HEK293 (cell line): Measurements from ENCODE around the gene EPHA2.

Experiments
- GLIS2 ChIP-seq: fragments of 450-650 bp; formaldehyde crosslinking; IDR thresholded peaks from 2 replicates; pipeline ENCODE4 v1.5.1; 2016; ENCODE audit warnings: missing biosample characterization, missing genetic modification characterization
- HOXA7 ChIP-seq: sonication (generic); formaldehyde crosslinking; IDR thresholded peaks from 2 replicates; pipeline ENCODE4 v1.8.1; 2022; ENCODE audit warnings: missing genetic modification reagents, borderline replicate concordance
- KLF10 ChIP-seq: fragments of 450-650 bp; IDR thresholded peaks from 2 replicates; pipeline ENCODE4 v1.5.1; 2018; ENCODE audit warnings: missing biosample characterization, mild to moderate bottlenecking, missing genetic modification characterization
- RBAK ChIP-seq: fragments of 450-650 bp; formaldehyde crosslinking; IDR thresholded peaks from 2 replicates; pipeline ENCODE4 v1.5.1; 2016; ENCODE audit warnings: missing biosample characterization, missing genetic modification characterization
- REPIN1 ChIP-seq: fragments of 450-650 bp; formaldehyde crosslinking; IDR thresholded peaks from 2 replicates; pipeline ENCODE4 v1.5.1; 2017; ENCODE audit warnings: missing biosample characterization, missing genetic modification characterization, low read depth
- ZFP41 ChIP-seq: fragments of 450-650 bp; formaldehyde crosslinking; IDR thresholded peaks from 2 replicates; pipeline ENCODE4 v1.5.1; 2016; ENCODE audit warnings: missing biosample characterization, missing genetic modification characterization, borderline replicate concordance
- ZNF138 ChIP-seq: fragments of 450-650 bp; formaldehyde crosslinking; IDR thresholded peaks from 2 replicates; pipeline ENCODE4 v1.5.1; 2016; ENCODE audit warnings: missing biosample characterization, missing genetic modification characterization, borderline replicate concordance
- ZNF140 ChIP-seq: fragments of 450-650 bp; formaldehyde crosslinking; IDR thresholded peaks from 2 replicates; pipeline ENCODE4 v1.5.1; 2016; ENCODE audit warnings: missing biosample characterization, missing genetic modification characterization
- ZNF174 ChIP-seq: fragments of 450-650 bp; formaldehyde crosslinking; IDR thresholded peaks from 2 replicates; pipeline ENCODE4 v1.5.0; 2017; ENCODE audit warnings: missing biosample characterization, mild to moderate bottlenecking, missing genetic modification characterization
- ZNF2 ChIP-seq: fragments of 450-650 bp; formaldehyde crosslinking; IDR thresholded peaks from 2 replicates; pipeline ENCODE4 v1.5.1; 2016; ENCODE audit warnings: missing biosample characterization, missing genetic modification characterization
- ZNF223 ChIP-seq: fragments of 450-650 bp; formaldehyde crosslinking; IDR thresholded peaks from 2 replicates; pipeline ENCODE4 v1.5.1; 2016; ENCODE audit warnings: missing biosample characterization, missing genetic modification characterization
- ZNF302 ChIP-seq: fragments of 450-650 bp; formaldehyde crosslinking; IDR thresholded peaks from 2 replicates; pipeline ENCODE4 v1.5.1; 2016; ENCODE audit warnings: missing biosample characterization, missing genetic modification characterization, low read depth
- ZNF350 ChIP-seq: fragments of 450-650 bp; formaldehyde crosslinking; IDR thresholded peaks from 2 replicates; pipeline ENCODE4 v1.5.0; 2017; ENCODE audit warnings: missing biosample characterization, mild to moderate bottlenecking, missing genetic modification characterization
- ZNF354C ChIP-seq: fragments of 450-650 bp; formaldehyde crosslinking; IDR thresholded peaks from 2 replicates; pipeline ENCODE4 v1.5.1; 2016; ENCODE audit warnings: missing biosample characterization, missing genetic modification characterization, low read depth, borderline replicate concordance
- ZNF48 ChIP-seq: fragments of 450-650 bp; formaldehyde crosslinking; IDR thresholded peaks from 2 replicates; pipeline ENCODE4 v1.5.1; 2016; ENCODE audit warnings: missing biosample characterization, missing genetic modification characterization
- ZNF555 ChIP-seq: fragments of 450-650 bp; formaldehyde crosslinking; conservative IDR thresholded peaks from 2 replicates; pipeline ENCODE4 v1.5.1; 2017; ENCODE audit warnings: missing biosample characterization, mild to moderate bottlenecking, missing genetic modification characterization, inconsistent platforms
- ZNF610 ChIP-seq: fragments of 450-650 bp; formaldehyde crosslinking; IDR thresholded peaks from 2 replicates; pipeline ENCODE4 v1.5.1; 2016; ENCODE audit warnings: missing biosample characterization, missing genetic modification characterization, borderline replicate concordance
- ZSCAN30 ChIP-seq: fragments of 450-650 bp; IDR thresholded peaks from 2 replicates; pipeline ENCODE4 v1.5.1; 2018; ENCODE audit warnings: missing biosample characterization, mild to moderate bottlenecking, missing genetic modification characterization, moderate library complexity
- ZXDB ChIP-seq: fragments of 450-650 bp; formaldehyde crosslinking; IDR thresholded peaks from 2 replicates; pipeline ENCODE4 v1.5.1; 2016; ENCODE audit warnings: missing biosample characterization, missing genetic modification characterization
- TF ChIP-seq, protein P1 (sequence below): fragments of 450-650 bp; formaldehyde crosslinking; IDR thresholded peaks from 2 replicates; pipeline ENCODE4 v1.5.1; 2016; ENCODE audit warnings: missing biosample characterization, missing genetic modification characterization
- TF ChIP-seq, protein P2 (sequence below): fragments of 450-650 bp; formaldehyde crosslinking; IDR thresholded peaks from 2 replicates; pipeline ENCODE4 v1.5.1; 2016; ENCODE audit warnings: missing biosample characterization, missing genetic modification characterization, low read depth
- TF ChIP-seq, protein P3 (sequence below): fragments of 450-650 bp; formaldehyde crosslinking; IDR thresholded peaks from 2 replicates; pipeline ENCODE4 v1.5.1; 2016; ENCODE audit warnings: missing biosample characterization, missing genetic modification characterization
- TF ChIP-seq, protein P4 (sequence below): fragments of 450-650 bp; formaldehyde crosslinking; IDR thresholded peaks from 2 replicates; pipeline ENCODE4 v1.5.1; 2016; ENCODE audit warnings: missing biosample characterization, missing genetic modification characterization
- TF ChIP-seq, protein P5 (sequence below): fragments of 450-650 bp; formaldehyde crosslinking; conservative IDR thresholded peaks from 2 replicates; pipeline ENCODE4 v1.5.1; 2016; ENCODE audit warnings: low read depth, missing biosample characterization, missing genetic modification characterization
- TF ChIP-seq, protein P6 (sequence below): fragments of 450-650 bp; formaldehyde crosslinking; IDR thresholded peaks from 2 replicates; pipeline ENCODE4 v1.5.1; 2016; ENCODE audit warnings: missing biosample characterization, missing genetic modification characterization
- TF ChIP-seq, protein P7 (sequence below): fragments of 450-650 bp; formaldehyde crosslinking; IDR thresholded peaks from 2 replicates; pipeline ENCODE4 v1.5.1; 2017; ENCODE audit warnings: missing biosample characterization, missing genetic modification characterization

EPHA2 gene

DNA sequence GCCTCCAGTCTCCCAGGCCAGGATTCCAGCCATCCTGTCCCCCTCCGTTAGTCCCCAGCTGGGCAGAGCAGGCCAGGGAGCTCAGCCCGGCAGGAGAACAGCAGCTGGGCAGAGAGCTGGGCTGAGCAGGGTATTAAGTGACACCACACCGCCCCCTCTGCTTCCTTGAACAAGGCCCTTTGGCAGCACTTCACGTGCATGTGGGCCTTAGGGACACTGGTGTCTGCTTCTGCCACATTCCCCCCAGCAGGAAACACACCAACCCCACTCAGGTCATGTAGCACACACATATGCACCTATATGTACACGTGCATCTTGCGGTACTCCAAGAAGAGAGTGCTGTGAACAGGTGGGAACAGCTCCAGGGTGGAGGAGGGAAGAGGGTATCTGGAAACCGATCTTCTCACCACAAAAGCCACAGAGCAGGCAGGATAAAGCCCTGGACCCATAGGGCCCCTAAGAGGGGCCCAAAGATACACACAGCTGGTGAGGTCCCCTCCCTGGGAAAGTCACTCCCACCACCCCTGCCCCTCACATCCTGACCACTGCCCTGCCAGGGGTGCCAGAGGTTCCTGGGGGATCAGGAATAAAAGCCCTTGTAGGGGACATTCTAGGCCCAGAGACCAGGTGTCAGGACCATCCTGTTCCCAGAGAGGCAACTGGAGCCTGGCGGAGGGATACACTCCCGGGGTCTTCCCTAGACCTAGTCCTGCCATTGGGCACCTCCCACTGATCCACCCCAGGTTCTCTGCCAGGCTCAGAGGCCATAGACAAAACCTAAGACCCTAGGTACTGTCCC, 4.5 kb downstream of the EPHA2 start (continued):
- no peak for TF ChIP-seq ZNF48 (tag by site-specific recombination)
- TF ChIP-seq, protein P1, sequence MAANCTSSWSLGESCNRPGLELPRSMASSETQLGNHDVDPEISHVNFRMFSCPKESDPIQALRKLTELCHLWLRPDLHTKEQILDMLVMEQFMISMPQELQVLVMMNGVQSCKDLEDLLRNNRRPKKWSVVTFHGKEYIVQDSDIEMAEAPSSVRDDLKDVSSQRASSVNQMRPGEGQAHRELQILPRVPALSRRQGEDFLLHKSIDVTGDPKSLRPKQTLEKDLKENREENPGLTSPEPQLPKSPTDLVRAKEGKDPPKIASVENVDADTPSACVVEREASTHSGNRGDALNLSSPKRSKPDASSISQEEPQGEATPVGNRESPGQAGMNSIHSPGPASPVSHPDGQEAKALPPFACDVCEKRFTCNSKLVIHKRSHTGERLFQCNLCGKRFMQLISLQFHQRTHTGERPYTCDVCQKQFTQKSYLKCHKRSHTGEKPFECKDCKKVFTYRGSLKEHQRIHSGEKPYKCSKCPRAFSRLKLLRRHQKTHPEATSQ = no peak
- TF ChIP-seq REPIN1 (tag by site-specific recombination) = no peak
- TF ChIP-seq HOXA7 (CRISPR knock-in tag) = no peak
- TF ChIP-seq, protein P2, sequence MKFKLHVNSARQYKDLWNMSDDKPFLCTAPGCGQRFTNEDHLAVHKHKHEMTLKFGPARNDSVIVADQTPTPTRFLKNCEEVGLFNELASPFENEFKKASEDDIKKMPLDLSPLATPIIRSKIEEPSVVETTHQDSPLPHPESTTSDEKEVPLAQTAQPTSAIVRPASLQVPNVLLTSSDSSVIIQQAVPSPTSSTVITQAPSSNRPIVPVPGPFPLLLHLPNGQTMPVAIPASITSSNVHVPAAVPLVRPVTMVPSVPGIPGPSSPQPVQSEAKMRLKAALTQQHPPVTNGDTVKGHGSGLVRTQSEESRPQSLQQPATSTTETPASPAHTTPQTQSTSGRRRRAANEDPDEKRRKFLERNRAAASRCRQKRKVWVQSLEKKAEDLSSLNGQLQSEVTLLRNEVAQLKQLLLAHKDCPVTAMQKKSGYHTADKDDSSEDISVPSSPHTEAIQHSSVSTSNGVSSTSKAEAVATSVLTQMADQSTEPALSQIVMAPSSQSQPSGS = no peak
- TF ChIP-seq KLF10 = no peak
- TF ChIP-seq, protein P3, sequence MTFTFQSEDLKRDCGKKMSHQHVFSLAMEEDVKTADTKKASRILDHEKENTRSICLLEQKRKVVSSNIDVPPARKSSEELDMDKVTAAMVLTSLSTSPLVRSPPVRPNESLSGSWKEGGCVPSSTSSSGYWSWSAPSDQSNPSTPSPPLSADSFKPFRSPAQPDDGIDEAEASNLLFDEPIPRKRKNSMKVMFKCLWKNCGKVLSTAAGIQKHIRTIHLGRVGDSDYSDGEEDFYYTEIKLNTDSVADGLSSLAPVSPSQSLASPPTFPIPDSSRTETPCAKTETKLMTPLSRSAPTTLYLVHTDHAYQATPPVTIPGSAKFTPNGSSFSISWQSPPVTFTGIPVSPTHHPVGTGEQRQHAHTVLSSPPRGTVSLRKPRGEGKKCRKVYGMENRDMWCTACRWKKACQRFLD (tag by site-specific recombination) = no peak
- no peak for TF ChIP-seq ZNF138 (tag by site-specific recombination)
- no peak for TF ChIP-seq ZNF140 (tag by site-specific recombination)
- TF ChIP-seq ZSCAN30 (tag by site-specific recombination) = no peak
- peak; percentile 54 for TF ChIP-seq ZXDB (tag by site-specific recombination)
- no peak for TF ChIP-seq ZNF302 (tag by site-specific recombination)
- no peak for TF ChIP-seq ZNF174 (tag by site-specific recombination)
- TF ChIP-seq RBAK = no peak
- no peak for TF ChIP-seq ZNF2 (tag by site-specific recombination)
- no peak for TF ChIP-seq ZNF610 (tag by site-specific recombination)
- no peak for TF ChIP-seq ZNF223 (tag by site-specific recombination)
- TF ChIP-seq, protein P4, sequence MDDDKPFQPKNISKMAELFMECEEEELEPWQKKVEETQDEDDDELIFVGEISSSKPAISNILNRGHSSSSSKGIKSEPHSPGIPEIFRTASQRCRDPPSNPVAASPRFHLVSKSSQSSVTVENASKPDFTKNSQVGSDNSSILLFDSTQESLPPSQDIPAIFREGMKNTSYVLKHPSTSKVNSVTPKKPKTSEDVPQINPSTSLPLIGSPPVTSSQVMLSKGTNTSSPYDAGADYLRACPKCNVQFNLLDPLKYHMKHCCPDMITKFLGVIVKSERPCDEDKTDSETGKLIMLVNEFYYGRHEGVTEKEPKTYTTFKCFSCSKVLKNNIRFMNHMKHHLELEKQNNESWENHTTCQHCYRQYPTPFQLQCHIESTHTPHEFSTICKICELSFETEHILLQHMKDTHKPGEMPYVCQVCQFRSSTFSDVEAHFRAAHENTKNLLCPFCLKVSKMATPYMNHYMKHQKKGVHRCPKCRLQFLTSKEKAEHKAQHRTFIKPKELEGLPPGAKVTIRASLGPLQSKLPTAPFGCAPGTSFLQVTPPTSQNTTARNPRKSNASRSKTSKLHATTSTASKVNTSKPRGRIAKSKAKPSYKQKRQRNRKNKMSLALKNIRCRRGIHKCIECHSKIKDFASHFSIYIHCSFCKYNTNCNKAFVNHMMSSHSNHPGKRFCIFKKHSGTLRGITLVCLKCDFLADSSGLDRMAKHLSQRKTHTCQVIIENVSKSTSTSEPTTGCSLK = no peak
- TF ChIP-seq ZFP41 (tag by site-specific recombination) = no peak
- TF ChIP-seq ZNF555 (tag by site-specific recombination) = no peak
- TF ChIP-seq, protein P5, sequence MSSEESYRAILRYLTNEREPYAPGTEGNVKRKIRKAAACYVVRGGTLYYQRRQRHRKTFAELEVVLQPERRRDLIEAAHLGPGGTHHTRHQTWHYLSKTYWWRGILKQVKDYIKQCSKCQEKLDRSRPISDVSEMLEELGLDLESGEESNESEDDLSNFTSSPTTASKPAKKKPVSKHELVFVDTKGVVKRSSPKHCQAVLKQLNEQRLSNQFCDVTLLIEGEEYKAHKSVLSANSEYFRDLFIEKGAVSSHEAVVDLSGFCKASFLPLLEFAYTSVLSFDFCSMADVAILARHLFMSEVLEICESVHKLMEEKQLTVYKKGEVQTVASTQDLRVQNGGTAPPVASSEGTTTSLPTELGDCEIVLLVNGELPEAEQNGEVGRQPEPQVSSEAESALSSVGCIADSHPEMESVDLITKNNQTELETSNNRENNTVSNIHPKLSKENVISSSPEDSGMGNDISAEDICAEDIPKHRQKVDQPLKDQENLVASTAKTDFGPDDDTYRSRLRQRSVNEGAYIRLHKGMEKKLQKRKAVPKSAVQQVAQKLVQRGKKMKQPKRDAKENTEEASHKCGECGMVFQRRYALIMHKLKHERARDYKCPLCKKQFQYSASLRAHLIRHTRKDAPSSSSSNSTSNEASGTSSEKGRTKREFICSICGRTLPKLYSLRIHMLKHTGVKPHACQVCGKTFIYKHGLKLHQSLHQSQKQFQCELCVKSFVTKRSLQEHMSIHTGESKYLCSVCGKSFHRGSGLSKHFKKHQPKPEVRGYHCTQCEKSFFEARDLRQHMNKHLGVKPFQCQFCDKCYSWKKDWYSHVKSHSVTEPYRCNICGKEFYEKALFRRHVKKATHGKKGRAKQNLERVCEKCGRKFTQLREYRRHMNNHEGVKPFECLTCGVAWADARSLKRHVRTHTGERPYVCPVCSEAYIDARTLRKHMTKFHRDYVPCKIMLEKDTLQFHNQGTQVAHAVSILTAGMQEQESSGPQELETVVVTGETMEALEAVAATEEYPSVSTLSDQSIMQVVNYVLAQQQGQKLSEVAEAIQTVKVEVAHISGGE (tag by site-specific recombination) = peak; percentile 24; the same call in 1 of the 2 replicates
- TF ChIP-seq ZNF354C (tag by site-specific recombination) = no peak
- TF ChIP-seq ZNF350 (tag by site-specific recombination) = no peak
- TF ChIP-seq, protein P6, sequence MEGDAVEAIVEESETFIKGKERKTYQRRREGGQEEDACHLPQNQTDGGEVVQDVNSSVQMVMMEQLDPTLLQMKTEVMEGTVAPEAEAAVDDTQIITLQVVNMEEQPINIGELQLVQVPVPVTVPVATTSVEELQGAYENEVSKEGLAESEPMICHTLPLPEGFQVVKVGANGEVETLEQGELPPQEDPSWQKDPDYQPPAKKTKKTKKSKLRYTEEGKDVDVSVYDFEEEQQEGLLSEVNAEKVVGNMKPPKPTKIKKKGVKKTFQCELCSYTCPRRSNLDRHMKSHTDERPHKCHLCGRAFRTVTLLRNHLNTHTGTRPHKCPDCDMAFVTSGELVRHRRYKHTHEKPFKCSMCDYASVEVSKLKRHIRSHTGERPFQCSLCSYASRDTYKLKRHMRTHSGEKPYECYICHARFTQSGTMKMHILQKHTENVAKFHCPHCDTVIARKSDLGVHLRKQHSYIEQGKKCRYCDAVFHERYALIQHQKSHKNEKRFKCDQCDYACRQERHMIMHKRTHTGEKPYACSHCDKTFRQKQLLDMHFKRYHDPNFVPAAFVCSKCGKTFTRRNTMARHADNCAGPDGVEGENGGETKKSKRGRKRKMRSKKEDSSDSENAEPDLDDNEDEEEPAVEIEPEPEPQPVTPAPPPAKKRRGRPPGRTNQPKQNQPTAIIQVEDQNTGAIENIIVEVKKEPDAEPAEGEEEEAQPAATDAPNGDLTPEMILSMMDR = peak; percentile 66
- TF ChIP-seq, protein P7, sequence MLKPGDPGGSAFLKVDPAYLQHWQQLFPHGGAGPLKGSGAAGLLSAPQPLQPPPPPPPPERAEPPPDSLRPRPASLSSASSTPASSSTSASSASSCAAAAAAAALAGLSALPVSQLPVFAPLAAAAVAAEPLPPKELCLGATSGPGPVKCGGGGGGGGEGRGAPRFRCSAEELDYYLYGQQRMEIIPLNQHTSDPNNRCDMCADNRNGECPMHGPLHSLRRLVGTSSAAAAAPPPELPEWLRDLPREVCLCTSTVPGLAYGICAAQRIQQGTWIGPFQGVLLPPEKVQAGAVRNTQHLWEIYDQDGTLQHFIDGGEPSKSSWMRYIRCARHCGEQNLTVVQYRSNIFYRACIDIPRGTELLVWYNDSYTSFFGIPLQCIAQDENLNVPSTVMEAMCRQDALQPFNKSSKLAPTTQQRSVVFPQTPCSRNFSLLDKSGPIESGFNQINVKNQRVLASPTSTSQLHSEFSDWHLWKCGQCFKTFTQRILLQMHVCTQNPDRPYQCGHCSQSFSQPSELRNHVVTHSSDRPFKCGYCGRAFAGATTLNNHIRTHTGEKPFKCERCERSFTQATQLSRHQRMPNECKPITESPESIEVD (tag by site-specific recombination) = no peak
- peak; percentile 62 for TF ChIP-seq GLIS2 (tag by site-specific recombination)
